GM18858 (cell line): Measurements from ENCODE around the gene VIM.
"Not testable (repeated sequence)": the region's sequence is repeated elsewhere in the genome, so short reads cannot be mapped to it uniquely, and the experiment has no call there.

ENCODE experiments used
- ATAC-seq: cut with Tn5 transposase; IDR thresholded peaks from one replicate; pipeline ENCODE4 v1.9.1; 2021; ENCODE audit not compliant: unreplicated experiment

The VIM gene

GRCh38 chr10:17231788-17232187 lies 3.7 kb downstream of the VIM start:
- ATAC-seq: no peak

- ATAC-seq: peak; percentile 25
These were observed 4.4 kb downstream of the VIM start for GRCh38 chr10:17232276-17232960.

- ATAC-seq: no peak
These were observed 5.4 kb downstream of the VIM start for GRCh38 chr10:17233286-17233991.

- no peak for ATAC-seq
These were observed 6.4 kb downstream of the VIM start for GRCh38 chr10:17234431-17234945.

GRCh38 chr10:17235136-17235535 lies 7.1 kb downstream of the VIM start:
- no peak for ATAC-seq

- no peak for ATAC-seq
These were observed 8.6 kb downstream of the VIM start for GRCh38 chr10:17236468-17237148.

- ATAC-seq: no peak
These were observed 9.1 kb downstream of the VIM start for GRCh38 chr10:17237149-17237527.

- no peak for ATAC-seq
These were observed 9.9 kb downstream of the VIM start for GRCh38 chr10:17237915-17238444.

GRCh38 chr10:17238445-17239291 lies 10.6 kb downstream of the VIM start:
- ATAC-seq: no peak

- no peak for ATAC-seq
These were observed 11.5 kb downstream of the VIM start for GRCh38 chr10:17239345-17240085.

GRCh38 chr10:17240096-17240495 lies 12.1 kb downstream of the VIM start:
- no peak for ATAC-seq

GRCh38 chr10:17240616-17241015 lies 12.6 kb downstream of the VIM start:
- no peak for ATAC-seq

GRCh38 chr10:17241611-17242333 lies 13.7 kb downstream of the VIM start:
- ATAC-seq: no peak

GRCh38 chr10:17244700-17245365 lies 16.8 kb downstream of the VIM start:
- no peak for ATAC-seq

GRCh38 chr10:17247210-17247609 lies 19.2 kb downstream of the VIM start:
- no peak for ATAC-seq

GRCh38 chr10:17248964-17249363 lies 20.9 kb downstream of the VIM start:
- ATAC-seq: no peak

GRCh38 chr10:17249820-17250219 lies 21.8 kb downstream of the VIM start:
- no peak for ATAC-seq

- ATAC-seq: no peak
These were observed 22.7 kb downstream of the VIM start for GRCh38 chr10:17250736-17251135.

- ATAC-seq: not testable (repeated sequence)
These were observed 26.6 kb downstream of the VIM start for GRCh38 chr10:17254543-17255050.
